Lung (tissue), 12 donors: Measurements from ENCODE around the gene TMEM11. TPM values are rescaled to one million over a fixed set of nuclear protein-coding genes. Genes with fewer than 3 reads are reported as not detected.

Experiments used
- ATAC-seq: fragments of 200-7000 bp; cut with Tn5 transposase; one replicate; pipeline ENCODE4 v1.9.1; 2020; ENCODE audit warnings: moderate number of reproducible peaks; ENCODE audit not compliant: insufficient read depth, low FRiP score
- DNase-seq, 3 donors: peaks; one replicate each; pipeline ENCODE4 v3.0.0-alpha.2; 2013 to 2017
- H3K27ac ChIP-seq, 2 donors: one replicate each; pipeline ENCODE4 v1.5.1; 2013; ENCODE audit warnings: mild to moderate bottlenecking in 2 of 2, moderate library complexity in 2 of 2, control low read depth in 1 of 2, inconsistent platforms in 1 of 2, low read depth in 1 of 2, low read length in 1 of 2
- H3K27me3 ChIP-seq, 3 donors: one replicate each; pipeline ENCODE4 v1.5.1; 2013; ENCODE audit warnings: low read length in 2 of 3; ENCODE audit not compliant: control insufficient read depth in 3 of 3, insufficient read depth in 3 of 3
- H3K36me3 ChIP-seq, 4 donors: one replicate each; pipeline ENCODE4 v1.5.1; 2013; ENCODE audit warnings: low read length in 4 of 4, mild to moderate bottlenecking in 1 of 4, moderate library complexity in 1 of 4; ENCODE audit not compliant: control insufficient read depth in 4 of 4, insufficient read depth in 4 of 4
- H3K4me1 ChIP-seq, 5 donors: one replicate each; pipeline ENCODE4 v1.5.1; 2013; ENCODE audit warnings: low read length in 5 of 5, mild to moderate bottlenecking in 2 of 5, moderate library complexity in 1 of 5; ENCODE audit not compliant: control insufficient read depth in 5 of 5, insufficient read depth in 5 of 5
- H3K4me3 ChIP-seq: one replicate; pipeline ENCODE4 v1.5.1; 2013; ENCODE audit warnings: mild to moderate bottlenecking, control low read depth, moderate library complexity
- H3K9ac ChIP-seq, 2 donors: one replicate each; pipeline ENCODE4 v1.5.1; 2013; ENCODE audit warnings: low read length in 2 of 2, control low read depth in 1 of 2; ENCODE audit not compliant: insufficient read depth in 1 of 2
- H3K9me3 ChIP-seq, 4 donors: one replicate each; pipeline ENCODE4 v1.5.1; 2013; ENCODE audit warnings: low read length in 3 of 4, mild to moderate bottlenecking in 1 of 4, moderate library complexity in 1 of 4; ENCODE audit not compliant: control insufficient read depth in 4 of 4, insufficient read depth in 3 of 4
- CTCF ChIP-seq: IDR thresholded peaks from 2 replicates; pipeline ENCODE4 v1.5.1; 2012; ENCODE audit warnings: mild to moderate bottlenecking; ENCODE audit errors: control extremely low read depth, extremely low read depth
- WGBS, 2 donors: extraction: QIAGEN DNeasy Blood & Tissue Kit; methylation state at CpG; one replicate each; pipeline ENCODE4 v1.1.7; 2013; 5-methylcytosine and 5-hydroxymethylcytosine counted together
- polyA plus RNA-seq, 2 donors: library from polyadenylated mRNA; stranded (reverse); fragments of 200-250 nt; gene quantifications; one replicate each; pipeline ENCODE4 v1.2.1, GENCODE V29; 2013
- total RNA-seq, 2 donors: library from RNA; depleted of rRNA in 1 of 2; stranded (reverse); fragments of >200 nt in 1 of 2; gene quantifications; one replicate each; pipeline ENCODE4 v1.2.1, GENCODE V29; 2014 to 2021
- donor health status: control.
- donor health status: control.
- donor health status: Bipolar disorder and iron deficiency.
- donor health status: healthy.
- donor health status: DM: yes; HTN: yes; CAD: no.

TMEM11 gene
- total and polyA plus RNA-seq, 4 donors: 12.1 to 29.4 (median 27.1) TPM

DNA sequence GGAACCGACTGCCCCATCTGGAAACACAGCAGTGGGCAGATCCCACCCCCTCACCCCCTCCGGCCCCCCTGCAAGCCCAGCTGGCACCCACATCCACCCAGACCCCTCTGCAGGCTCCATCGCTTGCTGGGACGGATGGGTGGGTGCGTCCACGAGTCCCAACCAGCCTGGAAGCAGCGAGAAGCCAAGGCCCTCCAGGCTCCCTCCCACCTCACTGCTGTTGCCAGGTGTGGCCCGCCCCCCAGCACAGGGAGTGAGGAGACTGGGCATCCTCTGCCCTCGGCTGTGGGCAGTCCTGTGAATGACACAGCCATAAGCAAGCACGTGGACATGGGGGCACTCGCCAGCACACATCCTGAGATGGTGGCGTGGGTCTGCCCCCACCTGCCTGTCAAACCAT lies 11.4 kb downstream of the TMEM11 start:
- Histone ChIP-seq H3K27ac (no peak overlapping the region), H3K4me3 (no peak overlapping the region), H3K36me3 (peaks cover 7 to 27% (median 16%) of the 10 kb centered on the region in 4 donors), H3K9me3 (no peaks in the 10 kb centered on the region), H3K4me1 (peaks cover 0 to 14% (median 6%) of the 10 kb centered on the region in 5 donors), H3K27me3 (no peaks in the 10 kb centered on the region), H3K9ac (no peak overlapping the region)
- no peak for TF ChIP-seq CTCF
- DNase-seq (no peak), ATAC-seq (no peak)
- 90 to 91% methylated on average over 12 of the region's 12 CpGs for WGBS, 2 donors

DNA sequence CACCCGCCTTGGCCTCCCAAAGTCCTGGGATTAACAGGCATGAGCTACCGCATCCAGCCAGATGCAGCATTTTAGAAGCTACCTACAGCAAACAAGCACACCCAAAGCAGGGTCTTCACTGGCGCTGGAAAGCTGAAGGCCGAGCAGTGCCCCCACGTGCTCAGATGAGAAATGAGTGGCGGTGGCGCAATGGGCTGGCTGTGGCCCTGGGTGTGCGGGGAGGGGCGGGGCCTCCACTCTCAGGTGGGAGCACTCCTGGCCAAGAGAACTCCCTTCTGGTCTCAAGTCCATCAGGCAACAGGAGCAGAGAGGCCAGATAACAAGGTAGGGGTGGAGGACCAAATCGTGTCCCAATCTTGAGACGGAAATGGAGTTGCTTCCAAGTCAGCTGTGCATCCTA lies 12.1 kb downstream of the TMEM11 start:
- WGBS, 2 donors: 90 to 92% methylated on average over 11 of the region's 11 CpGs
- no peaks in the 10 kb centered on the region for H3K27me3 ChIP-seq
- DNase-seq (no peak), ATAC-seq (no peak)
- H3K9me3 ChIP-seq: no peaks in the 10 kb centered on the region
- no peak overlapping the region for H3K9ac ChIP-seq
- TF ChIP-seq CTCF: no peak
- H3K4me1 ChIP-seq: peaks cover 0 to 14% (median 6%) of the 10 kb centered on the region in 5 donors
- H3K27ac ChIP-seq: no peak overlapping the region
- H3K4me3 ChIP-seq: no peak overlapping the region
- H3K36me3 ChIP-seq: peaks cover 11 to 32% (median 19%) of the 10 kb centered on the region in 4 donors

DNA sequence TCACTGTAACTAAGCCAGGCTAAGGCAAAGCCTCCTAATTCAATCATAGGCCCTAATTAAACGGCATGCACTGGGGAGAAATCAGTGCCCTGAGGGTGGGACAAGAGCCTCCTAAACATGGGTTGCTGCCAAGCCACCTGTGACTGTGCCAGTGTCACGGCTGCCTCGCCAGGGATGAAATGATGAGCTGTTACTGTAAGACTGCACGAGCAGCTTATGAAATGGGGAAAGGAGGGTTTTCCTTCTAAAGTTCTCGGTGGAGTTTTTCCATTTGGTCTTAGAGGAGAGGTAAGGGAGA lies 12.7 kb downstream of the TMEM11 start:
- no peak for ATAC-seq
- no peak overlapping the region for H3K9ac ChIP-seq
- H3K9me3 ChIP-seq: no peaks in the 10 kb centered on the region
- no peak overlapping the region for H3K27ac ChIP-seq
- peak; percentile 24 to 53 (median 51) for DNase-seq
- 46 to 58% methylated on average over 5 of the region's 5 CpGs for WGBS, 2 donors
- H3K27me3 ChIP-seq: no peaks in the 10 kb centered on the region
- TF ChIP-seq CTCF: no peak
- peaks cover 0 to 14% (median 6%) of the 10 kb centered on the region in 5 donors for H3K4me1 ChIP-seq
- no peak overlapping the region for H3K4me3 ChIP-seq
- peaks cover 11 to 34% (median 17%) of the 10 kb centered on the region in 4 donors for H3K36me3 ChIP-seq

- no peak for DNase-seq
- no peak for TF ChIP-seq CTCF
- peaks cover 0 to 17% (median 6%) of the 10 kb centered on the region in 5 donors for H3K4me1 ChIP-seq
- ATAC-seq: no peak
- no peak overlapping the region for H3K9ac ChIP-seq
- peaks cover 10 to 34% (median 16%) of the 10 kb centered on the region in 4 donors for H3K36me3 ChIP-seq
- no peak overlapping the region for H3K4me3 ChIP-seq
- no peaks in the 10 kb centered on the region for H3K27me3 ChIP-seq
- no peaks in the 10 kb centered on the region for H3K9me3 ChIP-seq
- H3K27ac ChIP-seq: no peak overlapping the region
- 86 to 90% methylated on average over 15 of the region's 15 CpGs for WGBS, 2 donors
Observed at GRCh38 chr17:21200590-21201297, 13.2 kb downstream of the TMEM11 start.
